Anterior cingulate cortex (tissue), 58 donors: ENCODE results near the gene RBM26.
A peak's percentile ranks its signal among the peaks of the same experiment; 100 is the strongest.

ENCODE experiments used
- DNase-seq, 58 donors: peaks; one replicate each; lab custom pipeline; 2025; lab: John Stamatoyannopoulos, UW

The RBM26 gene

GRCh38 chr13:79423801-79424642 is 18.0 kb upstream of the RBM26 start:
- DNase-seq: no peak

GRCh38 chr13:79423340-79423739 is 17.3 kb upstream of the RBM26 start:
- DNase-seq: no peak

- no peak for DNase-seq
Observed at GRCh38 chr13:79419365-79419764, 13.3 kb upstream of the RBM26 start.

- no peak for DNase-seq
Observed at GRCh38 chr13:79417741-79418140, 11.7 kb upstream of the RBM26 start.

- DNase-seq: no peak
Observed at GRCh38 chr13:79413521-79413920, 7.5 kb upstream of the RBM26 start.

- DNase-seq: no peak
Observed at GRCh38 chr13:79409828-79410227, 3.8 kb upstream of the RBM26 start.

- DNase-seq: no peak
Observed at GRCh38 chr13:79407349-79407979, 1.4 kb upstream of the RBM26 start.

- no peak for DNase-seq
Observed at GRCh38 chr13:79406597-79406908, 498 bp upstream of the RBM26 start.

- DNase-seq: peak in 11 of 58 donors; percentile 5 to 66 (median 45)
Observed at GRCh38 chr13:79405501-79405830, 589 bp downstream of the RBM26 start.

- DNase-seq: peak in 3 of 58 donors; percentile 2 to 15 (median 13)
Observed at GRCh38 chr13:79404985-79405384, 1.1 kb downstream of the RBM26 start.

GRCh38 chr13:79404361-79404760 is 1.7 kb downstream of the RBM26 start:
- no peak for DNase-seq

GRCh38 chr13:79403113-79403512 is 2.9 kb downstream of the RBM26 start:
- DNase-seq: no peak

- no peak for DNase-seq
Observed at GRCh38 chr13:79402679-79403078, 3.4 kb downstream of the RBM26 start.

GRCh38 chr13:79402074-79402635 is 3.9 kb downstream of the RBM26 start:
- DNase-seq: no peak

- no peak for DNase-seq
Observed at GRCh38 chr13:79401259-79402070, 4.6 kb downstream of the RBM26 start.

- DNase-seq: no peak
Observed at GRCh38 chr13:79398915-79399314, 7.1 kb downstream of the RBM26 start.

- no peak for DNase-seq
Observed at GRCh38 chr13:79398127-79398526, 7.9 kb downstream of the RBM26 start.

- no peak for DNase-seq
Observed at GRCh38 chr13:79395881-79396280, 10.2 kb downstream of the RBM26 start.

GRCh38 chr13:79393564-79394249 is 12.3 kb downstream of the RBM26 start:
- peak in 1 of 58 donors; percentile 1 for DNase-seq

GRCh38 chr13:79392882-79393563 is 13.0 kb downstream of the RBM26 start:
- DNase-seq: no peak
